Measurements from ENCODE around the gene CD109.

DNA sequence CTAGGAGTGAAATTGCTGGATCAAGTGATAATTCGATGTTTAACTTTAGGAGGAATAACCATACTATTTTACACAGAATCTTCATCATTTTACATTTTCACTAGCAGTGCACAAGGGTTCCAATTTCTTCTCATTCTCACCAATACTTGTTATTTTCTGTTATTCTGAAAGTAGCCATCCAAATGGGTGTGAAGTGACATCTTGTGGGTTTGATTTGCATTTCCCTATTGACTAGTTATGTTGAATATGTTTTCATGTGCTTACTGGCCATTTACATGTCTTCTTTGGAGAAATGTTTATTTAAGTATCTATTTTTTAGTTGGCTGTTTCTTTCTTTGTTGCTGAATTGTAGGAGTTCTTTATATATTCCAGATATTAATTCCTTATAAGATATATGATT lies 164.3 kb downstream of the CD109 start:
- TF ChIP-seq POLR2AphosphoS5 (IDR thresholded peaks at IDR 0.05), result no peak
- no peak for TF ChIP-seq POLR2A (IDR thresholded peaks at IDR 0.05)
- no peak for TF ChIP-seq CTCF (IDR thresholded peaks at IDR 0.05)
- no peak for TF ChIP-seq EP300 (IDR thresholded peaks at IDR 0.05; ENCODE audit: low read depth)
